SK-N-SH (cell line): Measurements from ENCODE around the gene RBM34.

Experiments
- CTCF ChIP-seq: fragments of 200-600 bp; sonication (generic); IDR thresholded peaks from 2 replicates; pipeline ENCODE4 v1.6.1; 2017; ENCODE audit warnings: antibody characterized with exemption, mild to moderate bottlenecking, moderate library complexity
- ELF1 ChIP-seq: IDR thresholded peaks from 2 replicates; pipeline ENCODE4 v1.4.0; 2012
- EP300 ChIP-seq, 2 experiments: IDR thresholded peaks; 2 replicates each; pipeline versions ENCODE4 v1.4.0 to v1.6.1; 2012; ENCODE audit warnings: borderline replicate concordance in 1 of 2, low read depth in 1 of 2, low read length in 1 of 2
- EZH2phosphoT487 ChIP-seq: fragments of 200-600 bp; sonication (generic); IDR thresholded peaks from 2 replicates; pipeline ENCODE4 v1.6.1; 2017; ENCODE audit warnings: low read depth, mixed run types, mild to moderate bottlenecking, antibody characterized with exemption, moderate library complexity, borderline replicate concordance
- GABPA ChIP-seq: IDR thresholded peaks from 2 replicates; pipeline ENCODE4 v1.4.0; 2012; ENCODE audit warnings: low read depth, mild to moderate bottlenecking
- MXI1 ChIP-seq: IDR thresholded peaks from 2 replicates; pipeline ENCODE4 v1.6.1; 2012; ENCODE audit warnings: mild to moderate bottlenecking, low read depth, low read length, improper control_type of control experiment
- RCOR1 ChIP-seq: fragments of 150-350 bp; IDR thresholded peaks from 2 replicates; pipeline ENCODE4 v1.6.1; 2017; ENCODE audit warnings: antibody characterized with exemption, low read length
- TEAD4 ChIP-seq: IDR thresholded peaks from 2 replicates; pipeline ENCODE4 v1.4.0; 2012; ENCODE audit warnings: mild to moderate bottlenecking, borderline replicate concordance; ENCODE audit not compliant: insufficient read depth
- USF2 ChIP-seq: fragments of 150-350 bp; IDR thresholded peaks from 2 replicates; pipeline ENCODE4 v1.6.1; 2017; ENCODE audit warnings: antibody characterized with exemption, low read length, low read depth, borderline replicate concordance
- YY1 ChIP-seq: IDR thresholded peaks from 2 replicates; pipeline ENCODE4 v1.4.0; 2012; ENCODE audit warnings: low read depth, mild to moderate bottlenecking
- TF ChIP-seq, protein P1 (sequence below): IDR thresholded peaks from 2 replicates; pipeline ENCODE4 v1.6.1; 2012; ENCODE audit warnings: mild to moderate bottlenecking, low read depth, low read length, moderate library complexity
- TF ChIP-seq, protein P2 (sequence below): IDR thresholded peaks from 2 replicates; pipeline ENCODE4 v1.4.0; 2012; ENCODE audit warnings: low read depth

DNA sequence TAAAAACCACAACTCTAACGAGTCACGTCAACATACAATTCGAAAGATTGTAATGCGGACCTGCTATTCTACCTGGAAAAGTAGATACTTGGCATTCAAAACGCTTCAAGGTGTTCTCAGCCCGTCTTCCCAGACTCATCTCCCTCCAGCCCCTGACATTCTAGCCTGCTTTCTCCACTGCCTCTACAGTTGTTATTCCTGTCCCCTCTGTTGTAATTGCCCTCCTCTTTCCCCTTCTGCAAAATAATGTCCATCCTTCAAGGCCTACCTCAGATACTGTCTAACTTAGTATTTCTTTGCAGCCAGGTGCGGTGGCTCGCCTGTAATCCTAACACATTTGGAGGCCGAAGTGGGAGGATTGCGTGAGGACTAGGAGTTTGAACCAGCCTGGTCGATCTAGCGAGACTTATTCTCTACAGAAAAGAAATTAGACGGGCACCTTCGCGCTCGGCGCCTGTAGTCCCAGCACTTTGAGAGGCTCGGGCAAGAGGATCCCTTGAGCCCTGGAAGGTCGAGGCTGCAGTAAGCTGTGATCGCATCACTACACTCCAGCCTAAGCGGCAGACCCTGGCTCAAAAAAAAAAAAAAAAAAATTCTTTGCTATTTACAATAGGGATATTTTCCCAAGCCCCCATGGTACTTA, 756 bp upstream of the RBM34 start:
- TF ChIP-seq CTCF: no peak
- no peak for TF ChIP-seq EZH2phosphoT487
- TF ChIP-seq YY1: no peak
- no peak for TF ChIP-seq GABPA
- TF ChIP-seq USF2: no peak
- TF ChIP-seq EP300 (IDR thresholded peaks at IDR 0.05; ENCODE audit: borderline replicate concordance in 1 of 2, low read depth in 1 of 2, low read length in 1 of 2): no peak
- TF ChIP-seq ELF1: no peak
- TF ChIP-seq, protein P1, sequence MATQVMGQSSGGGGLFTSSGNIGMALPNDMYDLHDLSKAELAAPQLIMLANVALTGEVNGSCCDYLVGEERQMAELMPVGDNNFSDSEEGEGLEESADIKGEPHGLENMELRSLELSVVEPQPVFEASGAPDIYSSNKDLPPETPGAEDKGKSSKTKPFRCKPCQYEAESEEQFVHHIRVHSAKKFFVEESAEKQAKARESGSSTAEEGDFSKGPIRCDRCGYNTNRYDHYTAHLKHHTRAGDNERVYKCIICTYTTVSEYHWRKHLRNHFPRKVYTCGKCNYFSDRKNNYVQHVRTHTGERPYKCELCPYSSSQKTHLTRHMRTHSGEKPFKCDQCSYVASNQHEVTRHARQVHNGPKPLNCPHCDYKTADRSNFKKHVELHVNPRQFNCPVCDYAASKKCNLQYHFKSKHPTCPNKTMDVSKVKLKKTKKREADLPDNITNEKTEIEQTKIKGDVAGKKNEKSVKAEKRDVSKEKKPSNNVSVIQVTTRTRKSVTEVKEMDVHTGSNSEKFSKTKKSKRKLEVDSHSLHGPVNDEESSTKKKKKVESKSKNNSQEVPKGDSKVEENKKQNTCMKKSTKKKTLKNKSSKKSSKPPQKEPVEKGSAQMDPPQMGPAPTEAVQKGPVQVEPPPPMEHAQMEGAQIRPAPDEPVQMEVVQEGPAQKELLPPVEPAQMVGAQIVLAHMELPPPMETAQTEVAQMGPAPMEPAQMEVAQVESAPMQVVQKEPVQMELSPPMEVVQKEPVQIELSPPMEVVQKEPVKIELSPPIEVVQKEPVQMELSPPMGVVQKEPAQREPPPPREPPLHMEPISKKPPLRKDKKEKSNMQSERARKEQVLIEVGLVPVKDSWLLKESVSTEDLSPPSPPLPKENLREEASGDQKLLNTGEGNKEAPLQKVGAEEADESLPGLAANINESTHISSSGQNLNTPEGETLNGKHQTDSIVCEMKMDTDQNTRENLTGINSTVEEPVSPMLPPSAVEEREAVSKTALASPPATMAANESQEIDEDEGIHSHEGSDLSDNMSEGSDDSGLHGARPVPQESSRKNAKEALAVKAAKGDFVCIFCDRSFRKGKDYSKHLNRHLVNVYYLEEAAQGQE: no peak
- no peak for TF ChIP-seq TEAD4
- TF ChIP-seq RCOR1: no peak
- no peak for TF ChIP-seq MXI1
- TF ChIP-seq, protein P2, sequence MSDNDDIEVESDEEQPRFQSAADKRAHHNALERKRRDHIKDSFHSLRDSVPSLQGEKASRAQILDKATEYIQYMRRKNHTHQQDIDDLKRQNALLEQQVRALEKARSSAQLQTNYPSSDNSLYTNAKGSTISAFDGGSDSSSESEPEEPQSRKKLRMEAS: no peak
